Measurements from ENCODE around the gene TMEM269.
A peak's percentile ranks its signal among the peaks of the same experiment; 100 is the strongest.

Gene TMEM269, protein sequence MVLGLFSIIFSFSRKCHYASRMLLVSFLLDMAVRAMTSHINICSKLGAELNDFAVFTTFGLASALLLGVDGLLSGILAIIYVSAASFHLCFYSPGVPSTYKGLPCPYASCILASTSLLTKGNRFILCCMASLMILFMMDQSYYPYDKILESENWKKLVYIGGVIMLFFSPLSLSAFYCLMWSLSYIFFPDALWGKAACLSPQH

DNA sequence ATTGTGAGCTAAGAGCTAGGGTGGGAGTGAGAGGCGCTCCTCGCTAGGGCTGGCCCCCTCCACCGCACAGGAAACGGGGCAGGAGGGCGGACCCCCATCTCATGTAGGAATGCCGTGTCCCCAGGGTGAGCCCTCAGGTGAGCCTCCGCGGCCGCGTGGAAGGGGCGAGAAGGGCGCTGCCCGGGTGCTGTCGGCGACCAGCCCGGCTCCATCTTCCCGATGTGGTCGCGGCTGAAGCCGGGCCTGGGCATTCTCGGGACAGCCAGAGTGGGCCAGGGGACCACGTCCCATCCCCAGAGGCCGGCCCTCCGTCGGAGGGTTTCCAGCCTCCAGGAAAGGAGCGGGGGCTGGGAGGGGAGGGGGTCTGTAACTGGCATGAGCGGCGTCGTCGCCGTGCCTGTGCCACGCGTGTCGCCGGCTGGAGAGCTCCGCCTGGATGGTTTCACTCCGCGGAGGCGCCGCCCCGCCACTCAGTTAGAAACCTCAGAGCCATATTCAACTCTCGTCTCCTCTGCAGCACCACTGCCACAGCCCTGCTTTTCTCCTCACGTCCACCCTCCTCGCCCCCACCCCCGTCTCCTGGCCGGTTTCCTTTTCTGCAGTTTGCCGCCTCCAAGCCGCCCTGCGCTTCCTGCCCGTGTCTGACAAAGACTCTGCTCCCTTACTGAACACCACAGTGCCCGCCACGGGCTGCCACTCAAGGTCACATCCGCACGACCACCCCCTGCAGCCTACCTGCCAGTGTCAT is at the start of gene TMEM269:
Gene TMEM269 (plus strand): TSS at position 46 of the 748 bp plus-strand sequence. CDS start 4,903 bp downstream, outside the sequence.
- DNase-seq (ENCODE audit: low read depth in 3 of 3), result peak in 1 of 3 experiments; percentile 38

DNA sequence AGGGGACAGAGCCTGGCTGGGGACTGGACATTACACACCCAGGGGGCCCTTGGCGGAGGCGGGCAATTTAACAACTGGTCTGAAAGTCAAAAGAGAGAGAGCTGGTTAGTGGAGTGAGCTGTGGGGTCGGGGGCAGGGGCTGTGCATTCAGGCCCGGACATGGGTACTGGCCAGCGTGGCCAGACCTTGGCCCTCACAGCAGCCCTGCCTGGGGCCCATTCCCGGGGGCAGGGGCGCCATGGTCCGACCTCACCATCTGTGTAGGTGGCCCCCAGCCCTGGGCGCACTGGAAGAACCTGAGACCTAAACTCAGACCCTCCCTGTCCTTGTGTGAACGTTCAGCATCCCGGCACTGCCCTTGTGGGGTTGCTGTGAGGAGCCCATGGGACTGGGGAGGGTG is 49.7 kb upstream of the TMEM269 start:
- no peak for DNase-seq (ENCODE audit: low read depth in 3 of 3)

DNA sequence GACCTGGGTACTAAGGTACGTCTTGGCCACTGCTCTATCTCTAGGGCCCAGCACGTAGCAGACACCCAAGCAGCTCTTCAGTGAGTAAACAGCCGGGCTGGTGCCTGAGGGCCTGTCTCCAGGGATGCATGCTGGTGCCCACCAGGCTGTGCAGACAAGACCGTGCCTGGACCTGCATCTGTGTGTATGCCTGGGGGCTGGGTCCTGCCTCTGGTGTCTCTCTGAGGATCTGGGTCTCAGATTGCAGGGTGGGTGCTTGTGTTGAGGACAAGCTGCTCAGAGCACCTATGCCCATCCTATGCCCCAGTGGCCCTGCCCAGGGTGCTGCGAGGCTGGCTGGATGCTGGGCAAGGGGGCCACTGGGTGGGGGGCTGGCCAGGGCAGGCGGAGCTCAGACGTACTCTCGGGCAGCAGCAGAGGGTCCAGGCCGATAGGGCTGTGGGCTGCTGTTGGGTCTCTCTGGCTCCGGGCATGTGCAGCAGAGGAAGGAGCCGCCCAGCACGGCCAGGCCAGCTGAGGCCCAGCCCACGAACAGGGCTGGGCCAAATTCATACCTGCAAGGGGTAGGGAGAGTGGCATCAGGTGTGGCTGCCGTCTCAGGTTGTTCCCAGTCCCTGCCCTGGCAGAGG is 49.2 kb upstream of the TMEM269 start:
- no peak for DNase-seq (ENCODE audit: low read depth in 3 of 3)

DNA sequence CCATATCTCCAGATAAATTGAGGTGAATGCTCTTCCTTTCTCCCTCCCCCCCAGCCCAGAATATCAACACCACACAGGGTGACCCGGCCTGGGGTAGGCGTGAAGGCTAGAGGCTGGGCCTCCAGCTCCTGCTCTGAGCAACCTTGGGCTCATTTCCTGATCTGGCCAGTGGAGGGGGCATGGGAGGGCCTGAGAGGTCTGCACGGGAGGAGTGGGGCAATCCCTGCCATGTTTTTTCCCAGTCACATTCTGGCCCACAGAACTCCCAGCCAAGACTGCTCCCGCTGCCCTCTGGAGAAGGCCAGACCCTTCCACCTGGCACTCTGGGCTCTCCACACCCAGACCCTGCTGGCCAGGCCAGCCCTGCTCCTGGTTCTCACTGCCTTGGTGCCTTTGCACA is 48.6 kb upstream of the TMEM269 start:
- DNase-seq (ENCODE audit: low read depth in 3 of 3), result no peak

DNA sequence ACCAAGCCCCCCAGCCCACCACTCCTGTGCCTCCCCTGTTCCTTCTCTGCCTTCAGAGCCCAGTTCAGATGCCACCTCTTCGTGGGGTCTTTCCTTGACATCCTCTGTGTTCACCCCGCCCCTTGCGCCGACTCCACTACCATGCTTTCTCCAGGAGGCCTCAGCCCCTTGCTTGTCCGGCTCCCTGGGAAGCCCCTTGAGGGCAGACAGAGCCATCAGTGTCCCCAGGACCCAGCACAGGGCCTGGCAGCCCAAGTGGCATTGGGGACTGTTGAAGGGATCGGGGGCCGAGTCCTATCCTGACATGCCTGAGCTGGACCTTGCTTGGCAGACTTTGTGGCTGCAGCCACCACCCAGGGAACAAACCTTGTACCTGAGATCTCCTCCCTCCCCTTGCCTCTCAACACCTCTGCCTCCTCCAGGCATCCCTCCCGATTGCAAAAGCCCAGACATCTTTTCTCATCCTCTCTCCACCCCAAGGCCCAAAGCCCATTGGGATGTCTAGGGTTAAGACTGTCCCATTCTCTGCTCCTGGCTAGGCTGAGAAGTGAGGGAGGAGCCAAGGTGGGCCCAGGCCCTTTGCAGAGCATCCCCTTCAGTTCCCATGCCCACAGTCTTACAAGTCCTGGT is 48.1 kb upstream of the TMEM269 start:
- DNase-seq (ENCODE audit: low read depth in 3 of 3), result no peak

DNA sequence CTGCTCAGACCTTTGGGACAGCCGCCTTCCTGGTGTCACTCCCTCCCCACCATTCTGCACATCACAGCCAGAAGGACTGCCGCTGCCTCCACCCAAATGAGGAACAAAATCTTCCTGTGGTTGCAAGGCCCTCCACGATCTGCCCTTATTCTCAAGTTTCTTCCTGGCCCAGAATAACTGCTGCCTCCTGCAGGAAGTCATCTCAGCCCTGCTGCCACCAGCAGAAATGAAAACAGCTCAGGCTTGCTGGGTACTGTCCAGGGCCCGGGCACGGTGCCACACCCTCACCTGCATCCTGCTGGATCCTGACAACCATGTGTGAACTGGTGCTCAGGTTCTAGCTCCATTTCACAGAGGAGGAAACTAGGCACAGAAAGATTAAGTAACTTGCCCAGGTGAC is 47.5 kb upstream of the TMEM269 start:
- DNase-seq (ENCODE audit: low read depth in 3 of 3), result no peak

DNA sequence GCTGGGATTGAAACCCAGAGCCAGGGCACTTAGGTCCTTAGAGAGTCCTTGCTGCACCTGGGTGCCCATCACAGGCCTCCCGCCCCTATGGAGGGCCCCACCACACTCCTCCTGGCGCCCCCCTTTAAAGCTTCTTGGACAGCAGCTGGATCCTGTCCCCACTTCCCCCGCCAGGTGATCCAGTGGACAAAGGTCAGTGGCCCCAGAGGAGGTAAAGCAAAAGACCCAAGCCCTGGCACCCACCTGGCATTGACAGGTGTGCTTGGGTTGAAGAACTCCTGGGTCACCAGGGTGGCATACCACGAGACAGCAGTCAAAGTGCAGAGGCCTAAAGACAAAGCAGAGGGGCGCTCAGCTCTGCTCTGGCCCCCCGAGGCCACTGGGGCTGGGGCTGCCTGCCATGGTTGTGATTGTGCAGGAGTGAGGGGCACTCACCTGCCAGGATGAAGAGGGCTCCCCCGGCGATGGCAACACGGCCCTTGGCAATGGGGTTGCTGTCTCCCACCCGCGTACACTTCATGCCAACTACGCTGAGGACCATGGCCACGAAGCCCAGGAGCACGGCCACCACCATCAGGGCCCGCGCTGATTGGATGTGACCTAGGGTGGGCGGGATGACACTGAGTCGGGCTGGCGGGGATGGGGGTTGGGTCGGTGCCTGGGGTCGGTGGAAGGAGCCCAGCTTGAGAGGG is 46.7 kb upstream of the TMEM269 start:
- DNase-seq (ENCODE audit: low read depth in 3 of 3), result no peak

DNA sequence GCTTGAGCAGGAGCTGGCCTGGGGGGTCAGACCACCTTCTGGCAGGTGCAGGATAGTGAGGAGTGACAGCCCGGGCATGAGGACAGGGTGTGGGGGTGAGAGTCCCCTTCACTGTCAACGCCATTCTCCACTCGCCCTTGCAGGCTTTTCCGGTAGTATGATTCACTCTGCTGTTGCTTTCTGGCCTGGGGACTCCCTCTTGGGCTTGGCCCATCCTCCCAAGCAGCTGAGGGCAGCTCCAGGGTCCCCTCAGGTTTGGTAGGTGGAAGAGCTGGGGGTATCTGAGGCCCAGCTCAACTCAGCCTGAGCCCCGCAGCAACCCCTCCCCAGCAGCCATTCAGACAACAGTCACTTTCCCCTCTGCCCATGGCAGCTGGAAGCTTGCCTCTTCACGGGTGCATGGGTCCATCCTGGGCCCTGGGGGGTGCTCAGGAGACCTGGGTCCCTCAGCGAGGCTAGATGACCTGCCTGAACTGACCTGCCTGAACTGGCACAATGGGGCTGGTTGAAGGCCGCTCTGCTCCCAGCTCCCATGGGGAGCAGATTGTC is 46.0 kb upstream of the TMEM269 start:
- no peak for DNase-seq (ENCODE audit: low read depth in 3 of 3)

DNA sequence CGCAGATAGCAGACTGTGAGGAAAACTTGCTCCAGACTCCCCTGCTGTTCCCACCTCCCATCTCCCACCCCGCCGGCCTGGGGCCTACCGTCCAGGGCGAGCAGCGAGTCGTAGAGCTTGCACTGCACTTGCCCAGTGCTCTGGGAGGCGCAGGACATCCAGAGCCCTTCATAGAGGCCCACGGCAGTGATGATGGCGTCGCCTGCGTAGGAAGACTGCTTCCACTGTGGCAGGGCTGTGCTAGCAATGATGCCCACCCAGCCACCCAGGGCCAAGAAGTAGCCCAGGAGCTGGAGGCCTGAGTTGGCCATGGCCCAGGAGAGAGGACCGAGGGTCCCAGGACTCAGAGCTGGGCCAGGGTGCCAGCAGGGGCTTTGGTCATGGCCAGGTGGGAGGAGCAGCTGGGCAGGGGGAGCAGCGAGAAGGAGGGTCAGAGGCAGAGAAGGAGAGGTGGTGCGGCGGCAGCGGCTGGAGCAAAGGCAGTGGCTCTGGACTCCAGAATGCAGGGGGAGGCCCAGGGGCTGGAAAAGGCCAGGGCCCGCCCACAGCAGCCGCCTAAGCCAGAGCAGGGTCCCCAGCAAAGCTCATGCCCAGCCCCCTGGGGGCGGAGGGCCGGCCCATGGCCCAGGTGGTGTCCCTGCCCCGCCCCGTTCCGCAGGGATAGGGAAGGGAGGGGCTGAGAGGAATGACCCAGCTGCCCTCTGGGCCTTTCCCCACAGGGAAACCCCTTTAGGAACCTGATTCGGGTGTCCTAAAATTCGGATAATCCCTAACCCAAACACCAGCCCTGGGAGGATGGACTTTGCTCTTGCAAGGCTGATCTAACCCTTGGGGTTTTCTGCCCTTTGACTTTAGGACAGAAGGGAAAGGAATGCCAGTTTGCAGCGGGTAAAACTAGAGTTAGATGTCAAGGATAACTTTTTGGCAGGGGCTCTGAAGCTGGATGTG is 44.8 kb upstream of the TMEM269 start, which contains the start of gene CLDN19:
Gene CLDN19 (minus strand): TSS at position 484 of the 948 bp plus-strand sequence. CDS start 173 bp downstream, at position 311.
- DNase-seq (ENCODE audit: low read depth in 3 of 3), result no peak

DNA sequence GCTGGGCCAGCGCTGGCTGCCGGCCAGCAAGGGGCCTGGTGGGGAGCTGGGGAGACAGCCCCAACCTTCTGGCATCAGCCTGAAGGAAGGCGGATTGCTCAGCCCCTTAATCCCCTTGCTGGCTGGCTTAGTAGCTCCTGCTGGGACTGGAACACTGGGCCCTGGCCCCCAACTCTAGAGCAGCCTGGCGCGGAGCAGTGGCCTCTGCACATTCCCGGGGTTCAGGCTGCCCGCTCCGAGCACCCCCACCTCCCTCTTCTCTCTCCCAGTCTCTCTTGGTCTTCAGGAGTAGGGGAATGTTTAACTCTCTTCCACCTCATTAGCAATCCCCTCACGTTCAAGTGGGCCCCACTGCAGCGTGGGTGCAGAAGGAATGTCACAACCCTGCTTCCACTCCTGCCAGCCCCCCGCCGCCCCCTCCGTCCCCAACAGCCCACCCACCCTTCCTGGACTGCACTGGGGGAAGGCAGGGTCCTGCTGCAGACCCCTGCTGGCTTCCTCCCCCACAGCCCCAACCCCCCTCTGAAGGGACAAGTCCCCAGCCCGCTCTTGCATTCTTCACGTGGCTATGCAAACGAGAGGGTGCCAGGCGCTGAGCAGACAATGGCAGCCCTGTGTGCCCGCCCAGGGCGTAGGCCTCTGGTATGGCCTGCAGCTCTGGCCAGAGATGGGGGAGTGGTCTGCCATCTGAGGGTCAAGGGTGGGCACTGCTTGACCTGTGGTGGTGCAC is 43.8 kb upstream of the TMEM269 start:
- no peak for DNase-seq (ENCODE audit: low read depth in 3 of 3)

DNA sequence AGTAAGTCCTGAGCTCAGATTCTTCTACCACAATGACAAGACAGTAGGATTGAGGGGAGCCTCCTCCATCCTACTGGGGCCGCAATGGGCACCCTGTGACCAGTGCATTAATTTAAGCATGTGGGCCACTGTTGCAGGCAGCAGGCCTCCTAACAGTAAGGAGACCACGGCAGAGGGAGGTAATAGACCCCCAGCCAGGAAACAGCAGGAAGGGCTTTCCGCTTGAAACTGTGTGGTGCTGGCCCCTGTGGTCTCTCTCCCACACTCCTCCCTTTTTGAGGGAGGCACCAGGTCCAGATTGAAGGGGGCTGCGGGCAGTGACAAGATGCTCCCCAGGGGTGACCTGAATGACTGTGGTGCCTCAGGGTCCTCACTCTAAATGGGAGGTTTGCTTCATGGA is 43.1 kb upstream of the TMEM269 start:
- DNase-seq (ENCODE audit: low read depth in 3 of 3), result no peak

DNA sequence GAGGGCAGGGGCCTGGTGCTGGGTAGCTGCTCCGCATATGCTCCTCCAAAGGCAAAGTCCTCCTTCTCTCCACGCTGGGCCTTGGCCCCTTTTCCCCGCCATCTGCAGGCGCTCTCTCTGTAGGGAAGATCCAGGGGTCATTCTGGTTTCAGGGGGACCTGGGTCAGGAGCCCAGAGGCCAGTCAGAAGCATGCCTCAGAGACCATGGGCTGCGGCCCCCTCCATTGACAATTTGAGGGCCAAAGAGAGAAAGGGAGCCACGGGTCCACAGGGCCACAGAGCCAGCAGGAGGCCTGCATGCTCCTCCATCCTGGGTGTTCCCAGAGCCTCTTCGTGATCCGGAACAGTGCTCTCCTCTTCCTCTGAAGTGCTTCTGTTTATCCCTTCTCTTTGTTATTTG is 42.6 kb upstream of the TMEM269 start:
- DNase-seq (ENCODE audit: low read depth in 3 of 3), result no peak

DNA sequence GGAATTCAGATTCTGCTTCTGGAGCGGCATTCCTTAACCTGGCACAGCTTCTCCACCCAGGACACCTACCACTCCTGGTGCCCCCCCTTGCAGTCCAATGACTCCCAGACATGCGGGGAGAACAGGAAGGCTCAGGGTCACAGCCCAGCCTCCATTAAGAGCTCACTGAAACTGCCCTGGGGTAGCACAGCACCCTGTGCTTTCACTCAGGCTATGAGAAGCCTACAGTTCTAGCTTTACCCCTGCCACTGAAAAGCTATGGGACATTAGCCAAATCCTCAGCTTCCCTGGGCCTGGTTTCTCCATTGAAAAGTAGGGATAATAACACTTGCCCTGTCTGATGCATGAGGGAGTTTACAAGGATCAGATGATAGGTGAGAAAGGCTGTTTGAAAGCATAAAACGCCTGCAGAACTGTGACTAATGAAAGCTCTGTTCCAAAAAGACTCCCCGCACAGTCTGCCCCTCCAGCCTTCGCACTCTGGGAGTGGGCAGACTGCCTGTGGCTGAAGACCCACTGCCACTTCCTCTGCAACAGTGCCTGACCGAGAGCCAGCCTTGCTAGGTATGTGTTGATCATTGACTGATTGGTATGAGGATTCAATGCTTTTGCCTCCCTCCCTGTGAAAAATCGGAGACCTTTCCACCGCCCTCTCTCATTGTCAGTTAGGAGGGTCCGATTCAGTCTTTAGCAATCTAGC is 42.0 kb upstream of the TMEM269 start:
- DNase-seq (ENCODE audit: low read depth in 3 of 3), result no peak

DNA sequence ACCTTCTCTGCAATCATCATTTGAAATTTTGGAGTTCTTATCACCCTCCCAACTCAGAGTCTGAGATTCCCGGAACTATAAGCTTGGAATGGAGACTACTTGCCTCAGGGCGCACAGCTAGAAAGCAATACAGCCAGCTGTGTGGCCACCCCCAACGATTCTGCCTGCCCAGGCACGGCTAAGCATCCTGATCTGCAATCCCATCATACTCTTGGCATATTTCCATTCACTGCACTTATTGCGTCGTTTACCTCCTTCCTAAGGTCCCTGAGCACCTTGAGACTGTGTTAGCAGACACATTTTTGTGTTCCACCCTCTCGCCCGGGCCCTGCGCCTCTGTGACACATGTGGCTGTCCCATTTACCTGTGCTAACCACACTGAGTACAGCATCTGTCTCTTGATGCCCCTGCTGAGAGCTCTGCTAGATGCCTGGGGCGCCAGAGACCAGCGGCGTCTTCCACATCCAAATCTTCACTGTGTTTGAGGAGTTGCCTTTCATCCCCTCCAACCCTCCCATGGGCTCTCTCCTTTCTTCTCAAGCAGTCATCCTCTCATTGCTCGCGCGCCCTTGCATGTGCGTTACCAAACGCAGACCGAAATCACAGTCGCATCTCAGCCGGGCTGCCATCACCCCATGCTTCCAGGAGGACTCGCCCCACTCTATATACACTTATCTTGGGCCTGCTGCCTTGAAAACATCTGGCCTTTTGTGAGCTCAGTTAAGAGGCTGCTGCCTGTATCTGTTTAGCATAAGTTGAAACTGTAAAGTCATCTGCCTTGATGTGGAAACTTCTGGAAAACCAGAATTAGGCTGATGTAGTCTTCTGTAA is 41.3 kb upstream of the TMEM269 start:
- no peak for DNase-seq (ENCODE audit: low read depth in 3 of 3)

DNA sequence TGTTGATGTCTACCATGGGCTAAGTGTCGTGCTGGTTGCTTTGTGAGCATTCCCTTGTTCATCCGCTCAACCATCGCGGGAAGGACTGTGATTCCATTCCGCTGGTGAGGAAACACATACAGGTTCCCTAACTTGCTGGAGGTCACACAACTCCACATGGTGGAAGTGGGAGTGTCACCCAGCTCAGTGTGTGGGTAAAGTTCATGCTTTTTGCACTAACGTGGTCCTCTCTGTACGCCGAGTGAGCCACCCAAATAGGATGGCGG is 40.7 kb upstream of the TMEM269 start:
- no peak for DNase-seq (ENCODE audit: low read depth in 3 of 3)

DNA sequence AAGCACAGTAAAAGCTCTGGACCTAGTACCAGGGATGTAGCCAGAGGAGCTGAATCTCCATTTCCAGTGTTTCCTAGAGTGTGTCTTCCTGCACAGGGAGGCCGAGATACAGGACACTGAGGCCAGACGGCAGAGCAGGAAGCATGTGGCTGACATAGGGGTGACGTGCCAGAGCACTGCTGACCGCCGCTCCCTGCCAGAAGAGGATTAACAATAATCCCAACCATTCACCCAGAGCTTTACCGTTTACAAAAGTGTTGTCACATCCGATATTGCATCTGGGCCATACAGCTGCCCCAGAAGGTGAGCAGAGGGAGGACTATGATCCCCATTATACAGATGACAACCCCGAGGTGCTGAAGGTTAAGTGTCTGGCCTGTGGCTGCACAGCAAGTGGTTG is 38.9 kb upstream of the TMEM269 start:
- DNase-seq (ENCODE audit: low read depth in 3 of 3), result no peak

DNA sequence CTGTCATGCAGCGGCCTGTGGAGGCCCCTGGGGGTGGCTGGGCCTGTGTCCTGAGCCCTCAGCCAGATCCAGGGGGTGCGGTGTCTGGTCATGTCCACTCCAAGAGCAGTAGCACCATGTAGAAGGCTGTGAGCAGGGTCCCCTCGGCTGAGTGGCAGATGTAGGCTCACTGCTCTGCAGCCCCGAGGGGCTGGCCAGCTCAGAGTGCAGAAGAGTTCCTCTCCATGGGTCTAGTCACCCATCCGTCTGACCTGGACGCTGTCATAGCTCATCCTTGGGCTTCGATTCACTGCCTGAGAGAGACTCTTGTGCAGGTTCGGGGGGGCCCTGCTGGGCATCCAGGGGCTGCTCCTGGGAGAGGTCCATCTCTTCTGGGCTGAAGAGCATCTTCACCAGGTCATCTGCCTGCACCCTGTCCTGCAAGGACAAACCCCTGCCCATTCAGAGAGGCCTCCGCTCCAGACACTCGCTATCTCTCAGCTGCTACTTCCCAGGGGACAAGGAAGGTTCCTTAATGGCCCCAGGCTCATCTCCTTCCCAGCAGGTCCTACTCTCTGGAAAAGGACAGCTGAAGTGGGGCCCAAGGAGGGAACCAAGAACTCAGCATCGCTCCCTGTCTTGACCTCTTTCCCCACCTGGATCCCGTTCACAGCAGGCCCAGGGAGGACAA is 38.2 kb upstream of the TMEM269 start:
- DNase-seq (ENCODE audit: low read depth in 3 of 3), result no peak

DNA sequence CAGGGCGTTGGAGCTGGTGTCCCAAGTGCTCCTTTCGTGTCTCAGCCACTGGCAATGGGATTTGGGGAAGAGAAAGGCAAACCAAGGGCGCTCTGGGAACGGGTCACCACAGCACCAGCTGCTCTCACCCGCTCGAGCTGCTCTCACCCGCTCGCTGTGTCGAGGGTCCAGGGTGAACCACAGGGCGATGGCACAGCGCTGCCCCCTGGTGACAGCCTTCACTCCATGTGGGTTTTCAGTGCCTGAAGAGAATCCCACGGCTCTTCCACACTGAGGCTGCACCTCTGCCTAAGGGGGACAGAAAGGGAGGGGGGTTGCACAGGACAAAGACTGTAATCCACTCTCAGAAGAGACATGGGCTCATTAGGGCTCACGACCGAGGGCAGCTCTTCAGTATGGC is 37.7 kb upstream of the TMEM269 start:
- peak in 1 of 3 experiments; percentile 42 for DNase-seq (ENCODE audit: low read depth in 3 of 3)

Data from stimulated activated CD4-positive, alpha-beta T cell treated with anti-CD3 and anti-CD28 coated beads, TNF-alpha, amount 100 ng/mL, for 24 hours (primary cell).